Thoracic aorta (tissue), 2 donors: ENCODE results near the gene PPFIBP2. TPM values are rescaled to one million over a fixed set of nuclear protein-coding genes. Genes with fewer than 3 reads are reported as not detected.

Experiments
- ATAC-seq: fragments of 150-250 bp; one replicate; pipeline ENCODE4 v1.8.0; 2017; ENCODE audit warnings: low read depth; ENCODE audit not compliant: insufficient number of reproducible peaks, low FRiP score
- DNase-seq: peaks from one replicate; pipeline ENCODE4 v3.0.0-alpha.2; 2020; ENCODE audit warnings: low spot score
- H3K27ac ChIP-seq, 2 donors: fragments of 200-600 bp; sonication (generic); 1 replicate in 1 of 2; 2 replicates in 1 of 2; pipeline ENCODE4 v1.5.1; 2016; ENCODE audit warnings: mild to moderate bottlenecking in 2 of 2, moderate library complexity in 2 of 2
- H3K27me3 ChIP-seq: fragments of 200-600 bp; sonication (generic); replicated peaks from 2 replicates; pipeline ENCODE4 v1.6.0; 2016; ENCODE audit warnings: mild to moderate bottlenecking; ENCODE audit not compliant: insufficient read depth
- H3K36me3 ChIP-seq: fragments of 200-600 bp; sonication (generic); one replicate; pipeline ENCODE4 v1.5.1; 2016
- H3K4me1 ChIP-seq, 2 donors: fragments of 200-600 bp; sonication (generic); 1 replicate in 1 of 2; 2 replicates in 1 of 2; pipeline versions ENCODE4 v1.5.1 to v1.6.0; 2016; ENCODE audit warnings: low read depth in 2 of 2, mild to moderate bottlenecking in 1 of 2; ENCODE audit not compliant: control insufficient read depth in 1 of 2
- H3K4me3 ChIP-seq: fragments of 200-600 bp; sonication (generic); 2 replicates; pipeline ENCODE4 v1.5.1; 2016; ENCODE audit warnings: mild to moderate bottlenecking
- H3K9me3 ChIP-seq: fragments of 200-600 bp; sonication (generic); 2 replicates; pipeline ENCODE4 v1.5.1; 2016
- total RNA-seq, 2 donors: library from RNA; depleted of rRNA; stranded (reverse); fragments of >200 nt; gene quantifications; one replicate each; pipeline versions ENCODE4 v1.1.0 to v1.2.3, GENCODE V29; 2016
- TF ChIP-seq, protein P1 (sequence below): fragments of 200-600 bp; sonication (generic); IDR thresholded peaks from one replicate; pipeline ENCODE4 v1.5.1; 2019; ENCODE audit warnings: antibody characterized with exemption

PPFIBP2 gene
- total RNA-seq, 2 donors from 2014 or later: 43.5 to 48.9 TPM

- H3K36me3 ChIP-seq: no peaks in the 10 kb centered on the region
- ATAC-seq: no peak
- no peaks in the 10 kb centered on the region for H3K9me3 ChIP-seq
- H3K27ac ChIP-seq: no peak overlapping the region
- TF ChIP-seq, protein P1, sequence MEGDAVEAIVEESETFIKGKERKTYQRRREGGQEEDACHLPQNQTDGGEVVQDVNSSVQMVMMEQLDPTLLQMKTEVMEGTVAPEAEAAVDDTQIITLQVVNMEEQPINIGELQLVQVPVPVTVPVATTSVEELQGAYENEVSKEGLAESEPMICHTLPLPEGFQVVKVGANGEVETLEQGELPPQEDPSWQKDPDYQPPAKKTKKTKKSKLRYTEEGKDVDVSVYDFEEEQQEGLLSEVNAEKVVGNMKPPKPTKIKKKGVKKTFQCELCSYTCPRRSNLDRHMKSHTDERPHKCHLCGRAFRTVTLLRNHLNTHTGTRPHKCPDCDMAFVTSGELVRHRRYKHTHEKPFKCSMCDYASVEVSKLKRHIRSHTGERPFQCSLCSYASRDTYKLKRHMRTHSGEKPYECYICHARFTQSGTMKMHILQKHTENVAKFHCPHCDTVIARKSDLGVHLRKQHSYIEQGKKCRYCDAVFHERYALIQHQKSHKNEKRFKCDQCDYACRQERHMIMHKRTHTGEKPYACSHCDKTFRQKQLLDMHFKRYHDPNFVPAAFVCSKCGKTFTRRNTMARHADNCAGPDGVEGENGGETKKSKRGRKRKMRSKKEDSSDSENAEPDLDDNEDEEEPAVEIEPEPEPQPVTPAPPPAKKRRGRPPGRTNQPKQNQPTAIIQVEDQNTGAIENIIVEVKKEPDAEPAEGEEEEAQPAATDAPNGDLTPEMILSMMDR: no peak
- H3K4me3 ChIP-seq: no peak overlapping the region
- H3K27me3 ChIP-seq: no peaks in the 10 kb centered on the region
- DNase-seq: no peak
- no peaks in the 10 kb centered on the region for H3K4me1 ChIP-seq
These were observed 15.6 kb upstream of the PPFIBP2 start for GRCh38 chr11:7498193-7498592.

GRCh38 chr11:7499081-7499480 lies 14.7 kb upstream of the PPFIBP2 start:
- H3K36me3 ChIP-seq: no peaks in the 10 kb centered on the region
- TF ChIP-seq, protein P1: no peak

DNA sequence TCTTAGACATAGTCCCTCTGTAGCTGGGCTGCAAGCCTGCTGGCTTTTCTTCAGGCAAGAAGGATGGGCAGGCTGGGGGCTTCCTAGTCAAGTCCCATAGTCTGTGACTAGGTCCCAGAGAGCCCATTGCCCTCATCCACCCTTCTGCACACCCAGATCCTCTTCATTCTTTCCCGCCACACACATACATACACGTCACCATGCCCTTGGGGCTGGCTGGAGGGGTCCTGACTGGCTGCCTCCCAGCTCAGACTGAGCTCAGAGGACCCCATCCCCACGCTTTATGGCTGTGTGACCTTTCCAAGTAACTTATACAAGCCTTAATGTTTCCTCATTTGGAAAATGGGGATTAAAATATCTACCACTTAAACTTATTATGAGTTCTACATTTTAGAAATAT lies 13.5 kb upstream of the PPFIBP2 start:
- H3K27me3 ChIP-seq: no peaks in the 10 kb centered on the region
- no peak overlapping the region for H3K27ac ChIP-seq
- H3K9me3 ChIP-seq: no peaks in the 10 kb centered on the region
- TF ChIP-seq, protein P1: no peak
- H3K36me3 ChIP-seq: no peaks in the 10 kb centered on the region
- H3K4me3 ChIP-seq: no peak overlapping the region
- H3K4me1 ChIP-seq: no peaks in the 10 kb centered on the region
- DNase-seq (no peak), ATAC-seq (no peak)

More at GRCh38 chr11:7499081-7499480, 14.7 kb upstream of the PPFIBP2 start:
- H3K4me3 ChIP-seq: no peak overlapping the region
- H3K27ac ChIP-seq: no peak overlapping the region
- no peaks in the 10 kb centered on the region for H3K4me1 ChIP-seq
- no peak for DNase-seq
- no peaks in the 10 kb centered on the region for H3K9me3 ChIP-seq
- no peak for ATAC-seq
- no peaks in the 10 kb centered on the region for H3K27me3 ChIP-seq

DNA sequence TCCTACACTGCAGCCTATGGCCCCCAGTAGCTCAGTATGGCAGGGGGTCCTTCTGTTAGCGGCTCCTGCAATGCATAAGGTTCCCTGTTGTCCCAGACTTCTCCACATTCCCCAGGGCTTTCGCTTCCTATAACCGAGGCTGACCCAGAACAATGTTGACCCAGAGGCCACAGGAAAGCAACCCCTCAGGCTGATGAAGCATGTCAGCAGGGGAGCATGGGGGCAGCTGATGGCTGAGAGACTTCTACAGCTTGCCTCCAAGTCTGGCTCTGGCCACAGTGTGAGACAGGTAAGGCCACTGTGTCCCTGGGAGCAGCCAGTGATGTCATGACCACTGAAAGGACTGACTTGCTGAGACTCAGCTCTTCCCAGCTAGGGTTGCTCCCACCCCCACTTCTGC lies 12.5 kb upstream of the PPFIBP2 start:
- Histone ChIP-seq H3K9me3 (no peaks in the 10 kb centered on the region), H3K36me3 (no peaks in the 10 kb centered on the region), H3K27me3 (no peaks in the 10 kb centered on the region), H3K27ac (no peak overlapping the region), H3K4me3 (no peak overlapping the region), H3K4me1 (no peaks in the 10 kb centered on the region)
- DNase-seq (no peak), ATAC-seq (no peak)
- TF ChIP-seq, protein P1: no peak

- Histone ChIP-seq H3K27ac (no peak overlapping the region), H3K4me3 (no peak overlapping the region), H3K9me3 (no peaks in the 10 kb centered on the region), H3K36me3 (no peaks in the 10 kb centered on the region), H3K27me3 (no peaks in the 10 kb centered on the region), H3K4me1 (no peaks in the 10 kb centered on the region)
- DNase-seq: no peak
- no peak for ATAC-seq
- TF ChIP-seq, protein P1: no peak
These were observed 11.9 kb upstream of the PPFIBP2 start for GRCh38 chr11:7501894-7502293.
